Measurements from ENCODE around the gene COG7.

Gene COG7

DNA sequence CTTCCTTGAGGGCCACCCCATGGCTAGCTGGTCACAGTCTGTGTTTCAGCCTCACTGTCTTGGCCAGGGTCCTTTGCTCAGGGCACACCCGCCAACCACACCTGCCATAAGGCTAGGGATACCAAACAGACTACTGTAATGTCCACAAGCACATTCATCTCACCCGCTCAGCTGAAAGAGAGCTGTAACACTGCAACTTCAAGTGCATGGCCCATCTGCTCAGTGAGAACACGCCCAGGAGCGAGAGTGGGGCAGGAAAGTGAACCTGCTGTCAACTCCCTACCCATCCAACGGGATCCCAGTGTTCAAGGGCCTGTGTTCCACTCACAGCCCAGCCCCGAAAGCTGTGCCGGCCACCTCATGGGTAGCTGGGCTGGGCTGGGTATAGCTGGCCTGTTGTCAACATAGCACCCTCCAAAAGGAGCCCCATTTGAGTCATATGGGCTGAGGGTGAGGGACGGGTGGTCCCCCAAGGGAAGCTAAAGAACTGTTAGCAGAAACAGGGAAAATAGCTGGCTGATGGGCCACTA lies 95.2 kb downstream of the COG7 start:
- TF ChIP-seq POLR2AphosphoS5 (IDR thresholded peaks at IDR 0.05; ENCODE audit: borderline replicate concordance, low read depth, low read length), result no peak
- no peak for TF ChIP-seq EZH2 (IDR thresholded peaks at IDR 0.05)
- TF ChIP-seq FOXP2 (optimal IDR thresholded peaks at IDR 0.05; ENCODE audit: control extremely low read depth, extremely low read length, insufficient read depth), result no peak
- Histone ChIP-seq H3K9ac (ENCODE audit: insufficient read length) (no peak overlapping the region), H3K4me3 (no peak overlapping the region), H3K9me3 (ENCODE audit: low read depth, low read length) (no peaks in the 10 kb centered on the region), H3K36me3 (ENCODE audit: insufficient read depth, low read length) (no peaks in the 10 kb centered on the region), H3K27ac (no peak overlapping the region)
- no peak for DNase-seq (ENCODE audit: low read depth, low spot score)

DNA sequence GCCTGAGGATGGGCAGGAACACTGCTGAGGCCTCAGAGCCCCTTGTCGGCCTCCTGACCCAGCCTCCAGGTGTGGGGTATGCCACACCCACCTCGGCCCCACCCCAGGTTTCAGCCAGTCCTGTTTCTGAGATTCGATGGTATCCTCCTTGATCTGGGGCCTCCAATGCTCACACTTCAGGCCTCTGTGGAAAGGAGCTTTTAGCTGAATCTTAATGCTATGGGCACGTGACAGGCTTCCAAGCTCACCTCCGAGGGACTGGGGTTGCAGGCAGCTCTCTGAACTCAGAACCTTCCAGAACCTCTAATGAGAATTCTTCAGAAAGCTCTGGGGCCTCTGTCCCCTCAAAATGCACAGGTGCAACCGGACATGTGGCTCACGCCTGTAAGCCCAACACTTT lies 96.0 kb downstream of the COG7 start:
- no peak overlapping the region for H3K27ac ChIP-seq
- H3K36me3 ChIP-seq (ENCODE audit: insufficient read depth, low read length), result no peaks in the 10 kb centered on the region
- no peak for DNase-seq (ENCODE audit: low read depth, low spot score)
- no peak overlapping the region for H3K4me3 ChIP-seq
- H3K9ac ChIP-seq (ENCODE audit: insufficient read length), result no peak overlapping the region
- TF ChIP-seq EZH2 (IDR thresholded peaks at IDR 0.05), result no peak
- no peak for TF ChIP-seq POLR2AphosphoS5 (IDR thresholded peaks at IDR 0.05; ENCODE audit: borderline replicate concordance, low read depth, low read length)
- TF ChIP-seq FOXP2 (optimal IDR thresholded peaks at IDR 0.05; ENCODE audit: control extremely low read depth, extremely low read length, insufficient read depth), result no peak
- H3K9me3 ChIP-seq (ENCODE audit: low read depth, low read length), result no peaks in the 10 kb centered on the region

DNA sequence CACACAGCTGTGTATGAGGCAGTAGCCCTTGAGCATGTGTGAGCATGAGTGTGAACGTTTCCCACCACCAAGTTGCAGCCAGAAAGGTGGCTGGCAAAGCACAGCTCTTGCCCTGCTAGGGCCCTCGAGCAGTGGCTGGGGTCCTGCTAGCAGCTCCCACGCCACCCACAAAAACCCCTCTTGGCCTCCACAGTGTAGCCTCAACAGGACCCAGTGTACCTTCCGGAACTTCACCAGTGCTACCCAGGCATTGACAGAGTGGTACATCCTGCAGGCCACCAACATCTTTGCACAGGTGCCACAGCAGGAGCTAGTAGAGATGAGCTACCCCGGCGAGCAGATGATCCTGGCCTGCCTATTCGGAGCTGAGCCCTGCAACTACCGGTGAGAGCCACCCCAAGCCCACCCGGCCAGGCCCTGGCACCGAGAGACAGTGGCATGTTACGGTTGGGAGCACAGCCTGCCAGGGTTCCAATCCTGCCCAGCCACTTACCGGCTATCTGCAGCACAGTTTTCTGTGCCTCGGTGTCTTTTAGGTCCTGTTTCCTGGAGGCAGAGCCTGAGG lies 97.8 kb downstream of the COG7 start:
- H3K4me3 ChIP-seq, result no peak overlapping the region
- DNase-seq (ENCODE audit: low read depth, low spot score), result no peak
- no peak for TF ChIP-seq FOXP2 (optimal IDR thresholded peaks at IDR 0.05; ENCODE audit: control extremely low read depth, extremely low read length, insufficient read depth)
- TF ChIP-seq EZH2 (IDR thresholded peaks at IDR 0.05), result no peak
- no peak for TF ChIP-seq POLR2AphosphoS5 (IDR thresholded peaks at IDR 0.05; ENCODE audit: borderline replicate concordance, low read depth, low read length)
- no peak overlapping the region for H3K27ac ChIP-seq
- no peaks in the 10 kb centered on the region for H3K36me3 ChIP-seq (ENCODE audit: insufficient read depth, low read length)
- H3K9ac ChIP-seq (ENCODE audit: insufficient read length), result no peak overlapping the region
- no peaks in the 10 kb centered on the region for H3K9me3 ChIP-seq (ENCODE audit: low read depth, low read length)

DNA sequence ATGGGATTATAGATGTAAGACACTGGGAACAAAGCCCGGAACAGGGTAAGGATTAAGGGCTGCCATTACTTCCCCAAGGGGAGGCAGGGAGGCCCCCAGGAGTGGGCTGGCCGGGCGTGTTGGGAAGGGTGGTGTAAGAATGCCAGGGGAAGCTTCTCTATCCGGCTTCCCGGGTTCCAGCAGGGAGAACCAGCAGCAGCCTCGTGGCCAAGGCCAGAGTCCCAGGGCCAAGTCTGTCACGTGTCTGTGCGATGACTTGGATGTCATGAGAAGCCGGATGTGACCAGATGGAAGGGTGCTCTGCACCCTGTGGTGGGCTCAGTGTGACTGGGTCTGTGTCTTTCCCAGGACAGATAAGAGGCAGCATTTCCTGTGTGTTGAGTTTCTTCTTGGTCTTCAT lies 98.7 kb downstream of the COG7 start:
- DNase-seq (ENCODE audit: low read depth, low spot score), result no peak
- H3K9ac ChIP-seq (ENCODE audit: insufficient read length), result no peak overlapping the region

DNA sequence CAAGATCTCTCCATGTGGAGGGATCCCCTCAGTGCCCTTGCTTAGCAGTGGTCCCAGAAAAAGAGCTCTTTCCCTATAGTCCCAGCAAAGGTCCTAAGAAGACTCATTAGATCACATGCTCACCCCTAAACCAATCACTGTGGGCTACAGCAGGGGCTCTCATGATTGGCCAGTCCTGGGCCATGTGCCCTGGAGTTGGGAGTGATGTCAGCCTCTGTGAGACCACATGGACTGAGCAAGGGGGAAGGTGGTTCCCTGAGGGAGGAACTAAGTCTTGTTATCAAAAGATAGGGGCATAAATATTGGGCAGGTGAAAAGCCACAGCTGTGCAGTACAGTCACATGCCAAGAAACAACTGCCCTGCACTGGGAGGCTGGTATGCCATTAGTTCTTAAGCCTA lies 99.5 kb downstream of the COG7 start:
- H3K9me3 ChIP-seq (ENCODE audit: low read depth, low read length), result no peaks in the 10 kb centered on the region
- no peak for TF ChIP-seq FOXP2 (optimal IDR thresholded peaks at IDR 0.05; ENCODE audit: control extremely low read depth, extremely low read length, insufficient read depth)
- TF ChIP-seq POLR2AphosphoS5 (IDR thresholded peaks at IDR 0.05; ENCODE audit: borderline replicate concordance, low read depth, low read length), result no peak
- TF ChIP-seq EZH2 (IDR thresholded peaks at IDR 0.05), result no peak
- no peak overlapping the region for H3K9ac ChIP-seq (ENCODE audit: insufficient read length)
- no peaks in the 10 kb centered on the region for H3K36me3 ChIP-seq (ENCODE audit: insufficient read depth, low read length)
- H3K4me3 ChIP-seq, result no peak overlapping the region
- no peak overlapping the region for H3K27ac ChIP-seq
- DNase-seq (ENCODE audit: low read depth, low spot score), result no peak

More for the DNA sequence above, 98.7 kb downstream of the COG7 start:
- Histone ChIP-seq H3K27ac (no peak overlapping the region), H3K9me3 (ENCODE audit: low read depth, low read length) (no peaks in the 10 kb centered on the region), H3K4me3 (no peak overlapping the region), H3K36me3 (ENCODE audit: insufficient read depth, low read length) (no peaks in the 10 kb centered on the region)
- TF ChIP-seq EZH2 (IDR thresholded peaks at IDR 0.05), result no peak
- TF ChIP-seq FOXP2 (optimal IDR thresholded peaks at IDR 0.05; ENCODE audit: control extremely low read depth, extremely low read length, insufficient read depth), result no peak
- no peak for TF ChIP-seq POLR2AphosphoS5 (IDR thresholded peaks at IDR 0.05; ENCODE audit: borderline replicate concordance, low read depth, low read length)

DNA sequence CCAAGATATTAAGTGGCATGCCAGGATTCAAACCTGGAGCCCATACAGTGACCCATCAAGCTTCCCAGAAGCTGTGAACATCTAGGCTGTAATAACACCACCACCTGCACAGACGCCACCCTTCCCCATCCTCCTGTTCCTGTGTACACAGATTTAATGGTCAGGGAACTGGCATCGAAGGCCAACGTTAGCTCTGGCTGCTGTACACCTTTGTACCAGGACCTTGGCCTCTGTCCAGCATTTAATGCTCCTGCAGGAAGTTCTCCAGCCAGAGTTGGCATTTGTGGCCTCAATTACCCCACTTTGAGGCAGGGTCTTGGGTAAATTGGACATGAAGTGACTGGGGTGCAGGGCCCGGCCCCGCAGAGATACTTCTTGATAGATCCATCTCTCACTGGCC lies 101.6 kb downstream of the COG7 start:
- no peak for TF ChIP-seq POLR2AphosphoS5 (IDR thresholded peaks at IDR 0.05; ENCODE audit: borderline replicate concordance, low read depth, low read length)
- TF ChIP-seq FOXP2 (optimal IDR thresholded peaks at IDR 0.05; ENCODE audit: control extremely low read depth, extremely low read length, insufficient read depth), result no peak
- no peak for TF ChIP-seq EZH2 (IDR thresholded peaks at IDR 0.05)
- Histone ChIP-seq H3K9ac (ENCODE audit: insufficient read length) (no peak overlapping the region), H3K4me3 (no peak overlapping the region), H3K9me3 (ENCODE audit: low read depth, low read length) (no peaks in the 10 kb centered on the region), H3K36me3 (ENCODE audit: insufficient read depth, low read length) (no peaks in the 10 kb centered on the region), H3K27ac (no peak overlapping the region)
- no peak for DNase-seq (ENCODE audit: low read depth, low spot score)

DNA sequence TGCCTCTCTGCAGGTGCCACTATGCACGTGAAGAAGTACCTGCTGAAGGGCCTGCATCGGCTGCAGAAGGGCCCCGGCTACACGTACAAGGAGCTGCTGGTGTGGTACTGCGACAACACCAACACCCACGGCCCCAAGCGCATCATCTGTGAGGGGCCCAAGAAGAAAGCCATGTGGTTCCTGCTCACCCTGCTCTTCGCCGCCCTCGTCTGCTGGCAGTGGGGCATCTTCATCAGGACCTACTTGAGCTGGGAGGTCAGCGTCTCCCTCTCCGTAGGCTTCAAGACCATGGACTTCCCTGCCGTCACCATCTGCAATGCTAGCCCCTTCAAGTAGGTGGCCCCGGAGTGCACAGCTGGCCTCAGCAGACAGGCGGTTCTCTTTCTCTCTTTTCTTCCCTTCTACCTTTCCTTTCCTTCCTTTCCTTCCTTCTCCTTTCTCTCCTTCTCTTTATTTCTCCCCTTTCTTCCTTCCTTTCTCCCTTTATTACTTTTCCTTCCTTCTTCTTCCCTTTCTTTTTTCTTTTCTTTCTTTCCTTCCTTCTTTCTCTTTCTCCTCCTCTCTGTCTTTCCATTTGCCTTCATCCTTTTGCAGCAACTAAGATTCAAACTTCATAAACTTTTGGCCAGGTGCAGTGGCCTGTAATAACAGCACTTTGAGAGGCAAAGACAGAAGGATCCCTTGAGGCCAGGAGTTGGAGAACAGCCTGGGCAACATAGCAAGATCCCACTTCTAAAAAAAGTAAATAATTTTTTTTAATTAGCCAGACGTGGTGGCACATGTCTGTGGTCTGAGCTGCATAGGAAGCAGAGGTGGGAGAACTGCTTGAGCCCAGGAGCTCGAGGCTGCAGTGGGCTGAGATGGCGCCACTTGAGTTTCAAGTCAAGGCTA lies 104.2 kb downstream of the COG7 start:
- Histone ChIP-seq H3K36me3 (ENCODE audit: insufficient read depth, low read length) (no peaks in the 10 kb centered on the region), H3K9ac (ENCODE audit: insufficient read length) (no peak overlapping the region), H3K27ac (no peak overlapping the region), H3K9me3 (ENCODE audit: low read depth, low read length) (no peaks in the 10 kb centered on the region), H3K4me3 (no peak overlapping the region)
- TF ChIP-seq FOXP2 (optimal IDR thresholded peaks at IDR 0.05; ENCODE audit: control extremely low read depth, extremely low read length, insufficient read depth) (no peak), POLR2AphosphoS5 (IDR thresholded peaks at IDR 0.05; ENCODE audit: borderline replicate concordance, low read depth, low read length) (no peak), EZH2 (IDR thresholded peaks at IDR 0.05) (no peak)
- DNase-seq (ENCODE audit: low read depth, low spot score), result no peak

DNA sequence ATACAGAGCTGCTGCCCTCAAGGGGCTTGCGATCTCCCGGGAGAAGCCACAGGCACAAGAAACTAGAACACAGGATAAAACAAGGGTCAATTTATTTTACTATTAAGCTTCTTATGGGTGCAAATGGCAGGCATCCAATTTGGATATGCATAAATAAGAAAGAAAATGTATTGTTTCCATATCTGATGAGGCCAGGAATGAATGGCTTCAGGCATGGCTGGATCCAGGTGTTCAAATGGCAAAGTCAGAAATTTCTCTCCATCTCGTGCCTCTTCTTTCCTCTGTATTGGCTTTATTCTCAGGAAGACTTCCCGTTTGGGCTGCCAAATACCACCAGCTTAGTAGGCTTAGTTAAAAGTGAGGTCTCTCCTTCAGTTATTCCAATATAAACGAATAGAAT lies 107.8 kb downstream of the COG7 start:
- TF ChIP-seq EZH2 (IDR thresholded peaks at IDR 0.05), result no peak
- no peak for TF ChIP-seq POLR2AphosphoS5 (IDR thresholded peaks at IDR 0.05; ENCODE audit: borderline replicate concordance, low read depth, low read length)
- TF ChIP-seq FOXP2 (optimal IDR thresholded peaks at IDR 0.05; ENCODE audit: control extremely low read depth, extremely low read length, insufficient read depth), result no peak
- H3K36me3 ChIP-seq (ENCODE audit: insufficient read depth, low read length), result no peaks in the 10 kb centered on the region
- H3K27ac ChIP-seq, result no peak overlapping the region
- no peaks in the 10 kb centered on the region for H3K9me3 ChIP-seq (ENCODE audit: low read depth, low read length)
- no peak for DNase-seq (ENCODE audit: low read depth, low spot score)
- no peak overlapping the region for H3K9ac ChIP-seq (ENCODE audit: insufficient read length)
- no peak overlapping the region for H3K4me3 ChIP-seq

Measured in SK-N-MC (cell line).